HG03039 (cell line): ENCODE measurements around the gene KCNIP4.

Experiments
- ATAC-seq: cut with Tn5 transposase; IDR thresholded peaks from one replicate; pipeline ENCODE4 v1.9.1; 2021; ENCODE audit warnings: mild to moderate bottlenecking, moderate library complexity; ENCODE audit not compliant: unreplicated experiment

KCNIP4 gene

GRCh38 chr4:21596521-21596920 is 352.1 kb downstream of the KCNIP4 start:
- no peak for ATAC-seq

- no peak for ATAC-seq
Measured at GRCh38 chr4:21593671-21594001, 354.9 kb downstream of the KCNIP4 start.

- no peak for ATAC-seq
Measured at GRCh38 chr4:21592970-21593670, 355.5 kb downstream of the KCNIP4 start.

- no peak for ATAC-seq
Measured at GRCh38 chr4:21577056-21577455, 371.5 kb downstream of the KCNIP4 start.

GRCh38 chr4:21571100-21571499 is 377.5 kb downstream of the KCNIP4 start:
- no peak for ATAC-seq

GRCh38 chr4:21569638-21570037 is 378.9 kb downstream of the KCNIP4 start:
- no peak for ATAC-seq

GRCh38 chr4:21555083-21555482 is 393.5 kb downstream of the KCNIP4 start:
- no peak for ATAC-seq

- ATAC-seq: no peak
Measured at GRCh38 chr4:21554500-21554899, 394.1 kb downstream of the KCNIP4 start.

- no peak for ATAC-seq
Measured at GRCh38 chr4:21554066-21554465, 394.5 kb downstream of the KCNIP4 start.

GRCh38 chr4:21552455-21552854 is 396.1 kb downstream of the KCNIP4 start:
- no peak for ATAC-seq

- no peak for ATAC-seq
Measured at GRCh38 chr4:21544955-21545354, 403.6 kb downstream of the KCNIP4 start.

- no peak for ATAC-seq
Measured at GRCh38 chr4:21544415-21544814, 404.2 kb downstream of the KCNIP4 start.

- ATAC-seq: no peak
Measured at GRCh38 chr4:21543514-21543913, 405.1 kb downstream of the KCNIP4 start.

GRCh38 chr4:21535898-21536297 is 412.7 kb downstream of the KCNIP4 start:
- ATAC-seq: no peak

- ATAC-seq: no peak
Measured at GRCh38 chr4:21531048-21531447, 417.5 kb downstream of the KCNIP4 start.

- ATAC-seq: no peak
Measured at GRCh38 chr4:21529214-21529613, 419.4 kb downstream of the KCNIP4 start.

- no peak for ATAC-seq
Measured at GRCh38 chr4:21522296-21522695, 426.3 kb downstream of the KCNIP4 start.

GRCh38 chr4:21517126-21517859 is 431.3 kb downstream of the KCNIP4 start:
- no peak for ATAC-seq

- no peak for ATAC-seq
Measured at GRCh38 chr4:21514022-21514694, 434.4 kb downstream of the KCNIP4 start.

- no peak for ATAC-seq
Measured at GRCh38 chr4:21512353-21512752, 436.2 kb downstream of the KCNIP4 start.

- no peak for ATAC-seq
Measured at GRCh38 chr4:21507439-21507838, 441.1 kb downstream of the KCNIP4 start.

- no peak for ATAC-seq
Measured at GRCh38 chr4:21490682-21491081, 457.9 kb downstream of the KCNIP4 start.
